ENCODE results near the gene ARHGAP18.
"Not testable (repeated sequence)": the region's sequence is repeated elsewhere in the genome, so short reads cannot be mapped to it uniquely, and the experiment has no call there.

The ARHGAP18 gene

GRCh38 chr6:129575378-129576118 is 134.4 kb downstream of the ARHGAP18 start:
- peak; percentile 32 for DNase-seq

DNA sequence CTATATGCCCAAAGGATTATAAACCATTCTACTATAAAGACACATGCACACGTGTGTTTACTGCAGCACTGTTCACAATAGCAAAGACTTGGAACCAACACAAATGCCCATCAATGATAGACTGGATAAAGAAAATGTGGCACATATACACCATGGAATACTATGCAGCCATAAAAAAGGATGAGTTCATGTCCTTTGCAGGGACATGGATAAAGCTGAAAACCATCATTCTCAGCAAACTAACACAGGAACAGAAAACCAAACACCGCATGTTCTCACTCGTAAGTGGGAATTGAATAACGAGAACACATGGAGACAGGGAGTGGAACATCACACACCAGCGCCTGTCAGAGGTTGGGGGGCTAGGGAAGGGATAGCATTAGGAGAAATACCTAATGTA is 135.4 kb downstream of the ARHGAP18 start:
- not testable (repeated sequence) for DNase-seq

- not testable (repeated sequence) for DNase-seq
Observed at GRCh38 chr6:129570929-129571328, 139.0 kb downstream of the ARHGAP18 start.

GRCh38 chr6:129568015-129568414 is 142.0 kb downstream of the ARHGAP18 start:
- no peak for DNase-seq

DNA sequence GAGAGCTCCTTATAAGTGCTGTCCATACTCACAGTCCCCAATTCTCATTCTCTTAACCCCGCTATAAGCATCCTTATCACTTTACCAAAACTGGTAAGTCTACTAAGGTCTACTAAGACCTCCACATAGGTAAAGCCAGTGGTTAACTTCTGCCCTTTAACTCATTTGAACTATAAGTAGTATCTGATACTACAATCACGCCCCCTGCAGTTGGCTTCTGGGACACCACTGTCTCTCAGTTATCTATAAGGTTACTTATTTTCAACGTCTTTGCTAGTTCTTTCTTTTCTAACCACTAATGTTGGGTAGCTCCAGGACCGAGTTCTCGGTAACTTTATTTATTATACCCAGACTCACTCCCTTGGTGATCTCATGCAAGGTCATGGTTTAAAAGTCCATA is 142.6 kb downstream of the ARHGAP18 start:
- peak; percentile 37 for DNase-seq

GRCh38 chr6:129565811-129566210 is 144.2 kb downstream of the ARHGAP18 start:
- DNase-seq = no peak

- DNase-seq = no peak
Observed at GRCh38 chr6:129565366-129565765, 144.6 kb downstream of the ARHGAP18 start.

DNA sequence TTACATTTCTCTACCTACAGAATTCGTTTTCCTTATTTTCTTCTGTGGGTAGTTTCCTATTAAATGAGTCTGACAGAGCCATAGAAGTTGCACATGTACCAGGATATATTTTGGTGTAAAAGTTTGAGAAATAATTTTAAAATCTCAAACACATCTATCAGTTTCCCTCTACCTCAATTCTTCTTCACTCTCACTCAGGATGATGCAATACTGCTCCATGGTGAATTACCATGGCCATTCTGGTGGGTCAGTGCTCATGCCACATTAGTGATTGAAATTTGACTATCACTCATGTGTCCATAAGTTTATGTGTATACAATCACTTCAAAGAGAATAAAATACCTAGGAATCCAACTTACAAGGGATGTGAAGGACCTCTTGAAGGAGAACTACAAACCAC is 151.7 kb downstream of the ARHGAP18 start:
- no peak for DNase-seq

DNA sequence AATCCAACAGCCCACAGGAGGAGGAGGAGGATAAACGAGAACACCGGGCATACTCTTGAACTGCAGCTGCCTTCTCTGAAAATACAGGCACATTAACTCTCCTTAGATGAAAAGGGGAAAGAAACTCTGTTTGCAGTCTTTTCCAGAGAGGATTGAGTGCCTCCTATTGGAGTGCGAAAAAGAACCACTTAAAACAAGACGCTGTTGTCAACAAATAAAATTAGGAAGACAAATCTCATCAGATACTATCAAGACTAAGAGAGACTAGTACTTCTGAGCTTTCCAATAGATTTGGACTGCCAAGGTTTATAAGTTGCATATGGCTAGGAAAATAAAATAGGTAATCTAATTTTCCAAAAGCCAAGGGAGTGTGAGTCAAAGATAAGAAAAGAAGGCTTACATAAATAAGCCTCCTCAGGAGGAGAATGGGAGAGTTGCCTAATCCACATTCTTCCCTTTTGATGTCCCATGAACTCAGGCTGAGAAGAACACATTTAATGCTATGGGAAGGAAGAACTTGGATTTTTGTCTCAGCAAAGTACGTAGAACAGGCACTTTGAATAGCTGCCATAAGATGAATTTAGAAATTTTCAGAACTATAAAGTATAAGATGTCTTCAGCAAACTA is 154.7 kb downstream of the ARHGAP18 start:
- DNase-seq = no peak

DNA sequence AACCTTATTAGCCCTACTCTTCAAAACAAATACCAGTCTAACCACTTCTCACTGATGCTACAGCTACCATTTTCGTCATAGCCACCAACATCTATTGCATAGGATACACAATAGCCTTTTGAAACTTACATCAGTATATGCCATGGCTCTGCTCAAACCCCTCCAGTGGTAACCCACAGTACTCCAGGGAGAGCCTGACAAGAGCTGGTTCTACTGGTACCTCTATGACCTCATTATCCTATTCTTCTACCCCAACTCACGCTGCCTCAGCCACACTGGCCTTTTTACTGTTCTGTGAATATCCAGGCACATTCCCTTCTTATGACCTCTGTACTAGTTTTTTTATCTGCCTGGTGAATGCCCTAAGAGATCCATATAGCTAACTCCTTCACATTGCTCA is 157.6 kb downstream of the ARHGAP18 start:
- no peak for DNase-seq

- no peak for DNase-seq
Observed at GRCh38 chr6:129551486-129551885, 158.5 kb downstream of the ARHGAP18 start.

GRCh38 chr6:129546702-129547101 is 163.3 kb downstream of the ARHGAP18 start:
- peak; percentile 14 for DNase-seq

DNA sequence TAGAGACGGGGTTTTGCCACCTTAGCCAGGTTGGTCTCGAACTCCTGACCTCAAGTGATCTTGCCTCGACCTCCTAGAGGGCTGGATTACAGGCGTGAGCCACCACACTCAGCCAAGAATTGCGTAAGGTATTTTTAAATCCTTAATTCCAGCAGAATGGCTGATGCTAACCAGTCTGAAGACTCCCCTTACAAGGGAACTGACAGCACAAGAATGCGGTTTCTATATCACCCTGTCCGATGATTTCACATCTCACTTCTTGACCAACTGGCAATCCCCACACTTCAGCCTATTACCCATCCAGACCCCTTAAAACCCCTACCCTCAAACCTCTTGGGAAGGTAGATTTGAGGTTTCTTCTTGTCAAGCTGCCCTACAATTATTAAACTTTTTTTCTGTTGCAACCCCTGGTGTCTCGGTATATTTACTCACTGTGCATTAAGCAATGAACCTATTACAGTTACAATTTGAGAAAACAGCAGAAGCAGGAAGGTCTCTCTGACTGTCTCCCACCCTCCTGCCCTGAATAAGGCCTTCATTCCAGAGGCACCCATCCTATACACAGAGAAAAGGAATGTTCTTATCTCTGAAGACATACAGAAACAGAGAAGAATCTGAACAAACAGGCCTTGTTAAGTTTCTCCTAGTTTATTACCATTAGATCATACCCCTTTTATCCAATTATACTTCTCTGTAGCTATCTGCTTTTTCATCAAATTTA is 164.9 kb downstream of the ARHGAP18 start:
- no peak for DNase-seq

GRCh38 chr6:129543981-129544380 is 166.0 kb downstream of the ARHGAP18 start:
- DNase-seq = no peak

DNA sequence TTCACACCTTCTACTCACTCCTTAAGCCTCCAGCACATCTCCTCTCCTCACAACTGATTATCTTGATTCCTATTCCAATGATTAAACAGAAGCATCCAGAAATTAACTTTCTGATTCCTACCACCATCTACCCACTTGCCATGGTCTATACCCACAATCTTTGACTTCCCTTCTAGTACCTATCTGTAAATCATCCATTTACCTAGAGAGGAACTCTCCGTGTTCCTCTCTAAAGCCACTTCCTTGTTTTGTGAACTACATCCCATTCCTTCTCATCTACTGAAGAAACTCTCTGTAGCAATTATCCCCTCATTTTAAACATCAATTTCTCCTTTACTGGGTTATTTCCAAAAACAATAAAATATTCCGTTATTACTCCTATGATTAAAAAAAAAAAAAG is 167.3 kb downstream of the ARHGAP18 start:
- DNase-seq = no peak

GRCh38 chr6:129539032-129539431 is 170.9 kb downstream of the ARHGAP18 start:
- peak; percentile 44 for DNase-seq

DNA sequence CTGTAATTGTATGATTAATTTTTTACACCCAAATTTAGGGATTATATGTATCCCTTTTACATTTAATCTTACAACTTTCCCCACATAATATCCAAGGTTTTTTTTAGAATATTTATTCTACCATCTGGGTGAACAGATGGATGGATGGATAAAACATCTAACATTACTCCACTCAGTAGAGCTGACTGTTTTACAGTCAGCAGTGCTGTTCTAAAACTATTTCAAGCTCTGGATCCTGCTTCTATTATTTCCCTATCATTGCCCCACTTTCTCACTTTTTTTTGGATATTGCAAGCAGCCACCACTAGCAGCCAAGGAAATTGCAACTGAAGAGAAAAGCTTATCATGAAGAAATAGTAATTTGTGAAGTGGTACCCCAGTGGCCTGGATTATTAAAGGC is 173.7 kb downstream of the ARHGAP18 start:
- no peak for DNase-seq

GRCh38 chr6:129534926-129535325 is 175.1 kb downstream of the ARHGAP18 start:
- no peak for DNase-seq
